Heart left ventricle (tissue), 16 donors: ENCODE results near the gene SH3PXD2A. TPM values are rescaled to one million over a fixed set of nuclear protein-coding genes. Genes with fewer than 3 reads are reported as not detected.
"Not testable (repeated sequence)": the region's sequence is repeated elsewhere in the genome, so short reads cannot be mapped to it uniquely, and the experiment has no call there.

Experiments
- ATAC-seq, 4 donors: fragments of 200-7000 bp; cut with Tn5 transposase; one replicate each; pipeline ENCODE4 v1.9.1; 2020 to 2022; ENCODE audit warnings: moderate library complexity in 4 of 4, mild to moderate bottlenecking in 3 of 4, moderate number of reproducible peaks in 1 of 4
- DNase-seq, 5 donors: peaks; one replicate each; pipeline ENCODE4 v3.0.0-alpha.2; 2020
- H3K27ac ChIP-seq, 12 donors: fragments of 200-600 bp; sonication (generic) in 4 of 12; one replicate each; pipeline versions ENCODE4 v1.5.0 to v1.8.0; 2016 to 2022; ENCODE audit warnings: mild to moderate bottlenecking in 2 of 12
- H3K27me3 ChIP-seq, 9 donors: fragments of 200-600 bp; sonication (generic) in 2 of 9; one replicate each; pipeline versions ENCODE4 v1.5.1 to v1.8.0; 2016 to 2022; ENCODE audit warnings: mild to moderate bottlenecking in 3 of 9
- H3K36me3 ChIP-seq, 9 donors: fragments of 200-600 bp; sonication (generic) in 2 of 9; one replicate each; pipeline versions ENCODE4 v1.5.0 to v1.8.0; 2018 to 2022; ENCODE audit warnings: mild to moderate bottlenecking in 2 of 9
- H3K4me1 ChIP-seq, 12 donors: fragments of 200-600 bp; sonication (generic) in 4 of 12; one replicate each; pipeline versions ENCODE4 v1.5.0 to v1.8.0; 2016 to 2022; ENCODE audit warnings: mild to moderate bottlenecking in 3 of 12
- H3K4me3 ChIP-seq, 12 donors: fragments of 200-600 bp; sonication (generic) in 4 of 12; one replicate each; pipeline versions ENCODE4 v1.5.0 to v1.8.0; 2017 to 2022; ENCODE audit warnings: mild to moderate bottlenecking in 9 of 12, moderate library complexity in 4 of 12
- H3K9me3 ChIP-seq, 12 donors: fragments of 200-600 bp; sonication (generic) in 4 of 12; one replicate each; pipeline versions ENCODE4 v1.5.0 to v1.8.0; 2016 to 2022; ENCODE audit warnings: mild to moderate bottlenecking in 1 of 12
- CTCF ChIP-seq, 12 donors: fragments of 200-600 bp; sonication (generic) in 4 of 12; IDR thresholded peaks; one replicate each; pipeline versions ENCODE4 v1.5.0 to v1.8.0; 2018 to 2022; ENCODE audit warnings: antibody characterized with exemption in 12 of 12, mild to moderate bottlenecking in 5 of 12
- POLR2A ChIP-seq, 2 donors: fragments of 450-650 bp; IDR thresholded peaks; one replicate each; pipeline ENCODE4 v1.6.1; 2017; ENCODE audit warnings: antibody characterized with exemption in 2 of 2, mild to moderate bottlenecking in 2 of 2, moderate library complexity in 2 of 2
- WGBS, 4 donors: extraction: QIAGEN DNeasy Blood & Tissue Kit in 2 of 4; methylation state at CpG; one replicate each; pipeline versions ENCODE4 v1.1.5 to v1.1.7; 2013 to 2018; 5-methylcytosine and 5-hydroxymethylcytosine counted together
- intact Hi-C, 10 donors: fragments of 100-400 bp; cut with DNase I; formaldehyde crosslinking; loops; one replicate each; pipeline versions ENCODE4 v1.11.1 to v1.14.2; 2022
- polyA plus RNA-seq, 2 donors: library from polyadenylated mRNA; stranded (reverse); fragments of 200-250 nt; gene quantifications; one replicate each; pipeline ENCODE4 v1.2.3, GENCODE V29; 2013
- total RNA-seq, 9 donors: library from RNA; depleted of rRNA in 2 of 9; stranded (reverse); fragments of >200 nt in 2 of 9; fragmentation: NEBNext Ultra II Directional in 3 of 9; extraction: Animal tissue kit (Norgen Biotek cat#: 25700) in 3 of 9; gene quantifications; one replicate each; pipeline versions ENCODE4 v1.1.0 to v1.2.4, GENCODE V29; 2016 to 2023
- donor health status: ischemic (EF 13 %, LVEDD 7.1; RV severe dilation, severe dysfunction).
- donor health status: healthy with polysubstance abuse.
- donor health status: DM: no; HTN: yes; CAD: no.
- donor health status: DM: no; HTN: no; CAD: no.
- donor health status: ischemic (EF 25% LVEDD 6.9; RV normal size, moderate dysfunction).
- donor health status: ischemic (EF 25% LVEDD 5.7; RV mildly dilated, moderate dysfunction).
- donor health status: healthy.
- donor health status: DM: yes; HTN: yes; CAD: no.
- donor health status: ischemic (EF 35%, LVEDD 5.7; RV mildly dilated, moderate dysfunction).
- donor health status: nonischemic (EF 11% LVEDD 7.7; RV severe dilation, severe dysfunction).
- donor health status: DM: yes; HTN: yes; CAD: no.
- donor health status: PGD.
- donor health status: ischemic (EF 29% LVEDD 5.4; RV normal size, mild dysfunction).
- donor health status: nonischemic (EF 23%, LVEDD 6.1; RV moderate dilation, normal function).

SH3PXD2A gene
- total and polyA plus RNA-seq, 11 donors = 11.8 to 43.4 (median 31.1) TPM

GRCh38 chr10:103663236-103663635, 192.1 kb downstream of the SH3PXD2A start:
- Histone ChIP-seq H3K9me3 (no peaks in the 10 kb centered on the region), H3K27ac (peak overlapping the region in 10 of 12 donors; percentile 46 to 74 (median 62)), H3K27me3 (no peaks in the 10 kb centered on the region), H3K4me3 (no peak overlapping the region), H3K4me1 (peaks cover 3 to 85% (median 53%) of the 10 kb centered on the region in 12 donors), H3K36me3 (peaks cover 0 to 13% (median under 1%) of the 10 kb centered on the region in 9 donors)
- DNase-seq (no peak), ATAC-seq (no peak)
- intact Hi-C loops = loop anchor here in 2 of 10 donors (5.0 kb wide), 1 partner anchor 46 kb away; no protein-coding TSS in a partner anchor
- no peak for TF ChIP-seq POLR2A (IDR thresholded peaks at IDR 0.05)
- no peak for TF ChIP-seq CTCF (IDR thresholded peaks at IDR 0.05)
- WGBS, 4 donors = 68 to 85% (median 80%) methylated on average over 3 of the region's 3 CpGs

GRCh38 chr10:103662704-103663103, 192.7 kb downstream of the SH3PXD2A start:
- H3K27ac ChIP-seq = peak overlapping the region in 6 of 12 donors; percentile 60 to 74 (median 67)
- H3K4me1 ChIP-seq = peaks cover 3 to 80% (median 47%) of the 10 kb centered on the region in 12 donors
- H3K27me3 ChIP-seq, H3K4me3 ChIP-seq, H3K9me3 ChIP-seq, ATAC-seq, DNase-seq: not testable (repeated sequence)
- intact Hi-C loops = loop anchor here in 2 of 10 donors (5.0 kb wide), 1 partner anchor 45 kb away; no protein-coding TSS in a partner anchor
- peaks cover 0 to 19% (median 4%) of the 10 kb centered on the region in 9 donors for H3K36me3 ChIP-seq
- WGBS, 4 donors = 94 to 98% (median 95%) methylated on average over 3 of the region's 3 CpGs

- TF ChIP-seq CTCF (IDR thresholded peaks at IDR 0.05) = no peak
- peak in 1 of 2 donors; percentile 73 for TF ChIP-seq POLR2A (IDR thresholded peaks at IDR 0.05)
- 43 to 57% (median 45%) methylated on average over 46 to 48 of the region's 48 CpGs for WGBS, 4 donors
- ATAC-seq = peak; percentile 44 to 75 (median 72)
- Histone ChIP-seq H3K27ac (peak overlapping the region; percentile 79 to 97 (median 90)), H3K27me3 (no peaks in the 10 kb centered on the region), H3K4me1 (peaks cover 0 to 66% (median 37%) of the 10 kb centered on the region in 12 donors), H3K4me3 (peak overlapping the region; percentile 38 to 74 (median 61)), H3K36me3 (peaks cover 0 to 25% (median 4%) of the 10 kb centered on the region in 9 donors), H3K9me3 (peaks cover 0 to 9% (median 0%) of the 10 kb centered on the region in 12 donors)
- intact Hi-C loops = loop anchor here in 2 of 10 donors (5.0 kb wide), 1 partner anchor 44 kb away; no protein-coding TSS in a partner anchor
- DNase-seq = peak; percentile 83 to 90 (median 87)
Observed at GRCh38 chr10:103661198-103661950, 194.0 kb downstream of the SH3PXD2A start.

GRCh38 chr10:103660364-103661197, 194.8 kb downstream of the SH3PXD2A start:
- H3K9me3 ChIP-seq = peaks cover 0 to 9% (median 0%) of the 10 kb centered on the region in 12 donors
- peak overlapping the region; percentile 38 to 74 (median 61) for H3K4me3 ChIP-seq
- H3K4me1 ChIP-seq = peaks cover 0 to 58% (median 34%) of the 10 kb centered on the region in 12 donors
- H3K27ac ChIP-seq = peak overlapping the region; percentile 79 to 97 (median 90)
- peak in 4 of 5 donors; percentile 35 to 73 (median 56) for DNase-seq
- 18 to 33% (median 27%) methylated on average over 23 to 42 of the region's 42 CpGs for WGBS, 4 donors
- peaks cover 0 to 33% (median 4%) of the 10 kb centered on the region in 9 donors for H3K36me3 ChIP-seq
- TF ChIP-seq CTCF (IDR thresholded peaks at IDR 0.05) (peak in 2 of 12 donors; percentile 25 to 31), POLR2A (IDR thresholded peaks at IDR 0.05) (no peak)
- no peaks in the 10 kb centered on the region for H3K27me3 ChIP-seq
- intact Hi-C loops = loop anchor here in 2 of 10 donors (5.0 kb wide), 1 partner anchor 43 kb away; no protein-coding TSS in a partner anchor
- ATAC-seq = peak; percentile 8 to 19 (median 12)
